OCI-LY1 (cell line): Measurements from ENCODE around the gene EPHA8.

Experiments used
- H2AFZ ChIP-seq: fragments of 200-600 bp; sonication (generic), shearing (Covaris generic); 2 replicates; pipeline ENCODE4 v1.6.0; 2014; ENCODE audit warnings: antibody characterized with exemption, mild to moderate bottlenecking, low read length
- H3F3A ChIP-seq: fragments of 200-600 bp; sonication (generic), shearing (Covaris generic); 2 replicates; pipeline ENCODE4 v1.6.0; 2014; ENCODE audit warnings: mild to moderate bottlenecking, antibody characterized with exemption, low read length, moderate library complexity; ENCODE audit not compliant: insufficient read depth
- H3K27ac ChIP-seq: fragments of 200-600 bp; sonication (generic); 2 replicates; pipeline ENCODE4 v1.5.1; 2014; ENCODE audit warnings: low read length, mixed run types, mild to moderate bottlenecking, low read depth; ENCODE audit not compliant: poor library complexity, severe bottlenecking
- H3K27me3 ChIP-seq: fragments of 200-600 bp; sonication (generic); 2 replicates; pipeline ENCODE4 v1.6.0; 2014; ENCODE audit warnings: antibody characterized with exemption, mild to moderate bottlenecking, low read length, moderate library complexity; ENCODE audit not compliant: insufficient read depth
- H3K36me3 ChIP-seq: fragments of 200-600 bp; sonication (generic); 2 replicates; pipeline ENCODE4 v1.6.1; 2014; ENCODE audit warnings: mild to moderate bottlenecking, antibody characterized with exemption, low read length, moderate library complexity, mixed read lengths; ENCODE audit not compliant: insufficient read depth
- H3K4me1 ChIP-seq: fragments of 200-600 bp; sonication (generic); 2 replicates; pipeline ENCODE4 v1.5.1; 2014; ENCODE audit warnings: mild to moderate bottlenecking, low read length, moderate library complexity; ENCODE audit not compliant: insufficient read depth, severe bottlenecking
- H3K4me2 ChIP-seq: fragments of 200-600 bp; sonication (generic), shearing (Covaris generic); 2 replicates; pipeline ENCODE4 v1.6.1; 2014; ENCODE audit warnings: low read length
- H3K4me3 ChIP-seq: fragments of 200-600 bp; sonication (generic); 2 replicates; pipeline ENCODE4 v1.5.1; 2014; ENCODE audit warnings: low read length, low read depth, mild to moderate bottlenecking, mixed read lengths; ENCODE audit not compliant: poor library complexity, severe bottlenecking
- H3K79me2 ChIP-seq: fragments of 200-600 bp; shearing (Covaris generic); 2 replicates; pipeline ENCODE4 v1.6.1; 2016; ENCODE audit warnings: mixed run types, low read length, mixed read lengths; ENCODE audit not compliant: insufficient read depth
- H3K9ac ChIP-seq: fragments of 200-600 bp; sonication (generic), shearing (Covaris generic); 2 replicates; pipeline ENCODE4 v1.6.1; 2014; ENCODE audit warnings: mild to moderate bottlenecking, low read length, mixed read lengths
- H3K9me2 ChIP-seq: fragments of 200-600 bp; sonication (generic), shearing (Covaris generic); 2 replicates; pipeline ENCODE4 v1.6.1; 2014; ENCODE audit warnings: low read depth, mild to moderate bottlenecking, low read length, mixed read lengths
- H3K9me3 ChIP-seq: fragments of 200-600 bp; shearing (Covaris generic); 2 replicates; pipeline ENCODE4 v1.6.1; 2014; ENCODE audit warnings: low read length, mixed read lengths
- H4K20me1 ChIP-seq: fragments of 200-600 bp; sonication (generic), shearing (Covaris generic); 2 replicates; pipeline ENCODE4 v1.6.0; 2016; ENCODE audit warnings: mild to moderate bottlenecking, low read length; ENCODE audit not compliant: insufficient read depth
- EZH2 ChIP-seq: fragments of 200-600 bp; sonication (generic), shearing (Covaris generic); IDR thresholded peaks from 2 replicates; pipeline ENCODE4 v1.8.0; 2017; ENCODE audit warnings: borderline replicate concordance, mixed run types, mild to moderate bottlenecking, antibody characterized with exemption, low read length, moderate library complexity, mixed read lengths
- TF ChIP-seq, protein P1 (sequence below): fragments of 200-600 bp; sonication (generic), shearing (Covaris generic); IDR thresholded peaks from 2 replicates; pipeline ENCODE4 v1.5.1; 2017; ENCODE audit warnings: mild to moderate bottlenecking, antibody characterized with exemption, low read length, moderate library complexity, mixed read lengths

The EPHA8 gene

DNA sequence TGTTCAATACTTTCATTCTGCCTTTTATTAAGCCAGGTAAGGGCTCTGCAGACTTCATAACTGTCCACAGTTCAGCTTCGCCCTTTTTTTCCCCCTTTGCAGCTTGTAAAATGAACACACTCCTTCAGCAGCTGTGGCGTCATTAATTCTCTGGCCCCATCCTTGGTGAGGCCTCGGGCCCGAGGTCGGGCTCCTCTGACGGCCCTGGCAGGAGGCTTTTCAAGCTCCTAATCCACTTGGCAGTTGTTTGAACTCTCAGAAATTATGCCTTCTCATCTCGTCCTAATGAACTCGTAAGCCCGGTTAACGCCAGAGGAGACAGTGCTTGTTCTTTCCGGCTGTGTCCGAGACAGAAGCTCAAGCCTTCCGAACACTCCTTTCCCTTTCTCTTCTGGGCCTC lies 18.1 kb upstream of the EPHA8 start:
- Histone ChIP-seq H3K27me3 (no peaks in the 10 kb centered on the region), H3F3A (no peaks in the 10 kb centered on the region), H3K4me3 (no peak overlapping the region), H3K9ac (no peak overlapping the region), H3K79me2 (no peaks in the 10 kb centered on the region), H3K36me3 (no peaks in the 10 kb centered on the region), H4K20me1 (no peaks in the 10 kb centered on the region), H3K9me3 (no peaks in the 10 kb centered on the region), H3K4me1 (no peaks in the 10 kb centered on the region), H3K9me2 (no peaks in the 10 kb centered on the region), H3K27ac (no peak overlapping the region), H2AFZ (no peak overlapping the region), H3K4me2 (no peak overlapping the region)
- TF ChIP-seq EZH2: no peak
- TF ChIP-seq, protein P1, sequence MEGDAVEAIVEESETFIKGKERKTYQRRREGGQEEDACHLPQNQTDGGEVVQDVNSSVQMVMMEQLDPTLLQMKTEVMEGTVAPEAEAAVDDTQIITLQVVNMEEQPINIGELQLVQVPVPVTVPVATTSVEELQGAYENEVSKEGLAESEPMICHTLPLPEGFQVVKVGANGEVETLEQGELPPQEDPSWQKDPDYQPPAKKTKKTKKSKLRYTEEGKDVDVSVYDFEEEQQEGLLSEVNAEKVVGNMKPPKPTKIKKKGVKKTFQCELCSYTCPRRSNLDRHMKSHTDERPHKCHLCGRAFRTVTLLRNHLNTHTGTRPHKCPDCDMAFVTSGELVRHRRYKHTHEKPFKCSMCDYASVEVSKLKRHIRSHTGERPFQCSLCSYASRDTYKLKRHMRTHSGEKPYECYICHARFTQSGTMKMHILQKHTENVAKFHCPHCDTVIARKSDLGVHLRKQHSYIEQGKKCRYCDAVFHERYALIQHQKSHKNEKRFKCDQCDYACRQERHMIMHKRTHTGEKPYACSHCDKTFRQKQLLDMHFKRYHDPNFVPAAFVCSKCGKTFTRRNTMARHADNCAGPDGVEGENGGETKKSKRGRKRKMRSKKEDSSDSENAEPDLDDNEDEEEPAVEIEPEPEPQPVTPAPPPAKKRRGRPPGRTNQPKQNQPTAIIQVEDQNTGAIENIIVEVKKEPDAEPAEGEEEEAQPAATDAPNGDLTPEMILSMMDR: no peak

DNA sequence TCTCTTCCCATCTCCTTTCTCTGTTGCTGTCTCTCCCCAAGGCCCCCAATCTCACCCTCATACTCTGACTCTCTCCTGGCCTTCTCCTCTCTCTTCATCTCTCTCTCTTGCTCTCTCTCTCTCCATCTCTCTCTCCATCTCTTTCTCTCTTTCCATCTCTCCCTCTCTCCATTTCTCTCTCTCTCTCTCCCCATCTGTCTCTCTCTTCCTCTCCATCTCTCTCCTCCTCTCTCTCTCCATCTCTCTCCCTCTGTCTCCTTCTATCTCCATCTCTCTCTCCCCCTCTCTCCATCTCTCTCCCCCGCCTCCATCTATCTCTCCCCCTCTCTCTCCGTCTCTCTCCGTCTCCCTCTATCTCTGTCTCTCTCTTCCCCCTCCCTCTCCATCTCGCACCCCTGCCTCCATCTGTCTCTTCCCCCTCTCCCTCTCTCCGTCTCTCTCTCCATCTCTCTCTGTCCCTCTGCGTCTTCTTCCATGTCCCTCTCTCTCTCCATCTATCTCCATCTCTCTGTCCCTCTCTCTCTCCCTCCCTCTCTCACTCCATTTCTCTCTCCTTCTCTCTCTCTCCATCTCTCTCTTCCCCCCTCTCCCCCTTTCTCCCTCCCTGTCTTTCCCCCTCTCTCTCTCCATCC lies 16.0 kb upstream of the EPHA8 start:
- H4K20me1 ChIP-seq: no peaks in the 10 kb centered on the region
- no peaks in the 10 kb centered on the region for H3K9me3 ChIP-seq
- no peak overlapping the region for H3K4me3 ChIP-seq
- H2AFZ ChIP-seq: no peak overlapping the region
- H3K9ac ChIP-seq: no peak overlapping the region
- no peaks in the 10 kb centered on the region for H3F3A ChIP-seq
- H3K4me2 ChIP-seq: no peak overlapping the region
- no peaks in the 10 kb centered on the region for H3K9me2 ChIP-seq
- no peaks in the 10 kb centered on the region for H3K4me1 ChIP-seq
- H3K36me3 ChIP-seq: no peaks in the 10 kb centered on the region
- H3K27ac ChIP-seq: no peak overlapping the region
- TF ChIP-seq, protein P1: no peak
- TF ChIP-seq EZH2: no peak
- no peaks in the 10 kb centered on the region for H3K79me2 ChIP-seq
- H3K27me3 ChIP-seq: no peaks in the 10 kb centered on the region

GRCh38 chr1:22547818-22548462 lies 15.3 kb upstream of the EPHA8 start:
- Histone ChIP-seq H3K27me3 (no peaks in the 10 kb centered on the region), H3K4me1 (no peaks in the 10 kb centered on the region), H3F3A (no peaks in the 10 kb centered on the region), H3K9me2 (no peaks in the 10 kb centered on the region), H2AFZ (no peak overlapping the region), H3K27ac (no peak overlapping the region), H3K4me2 (no peak overlapping the region), H3K4me3 (no peak overlapping the region), H3K9me3 (no peaks in the 10 kb centered on the region), H3K79me2 (no peaks in the 10 kb centered on the region), H3K36me3 (no peaks in the 10 kb centered on the region), H4K20me1 (no peaks in the 10 kb centered on the region), H3K9ac (no peak overlapping the region)
- no peak for TF ChIP-seq EZH2
- TF ChIP-seq, protein P1: no peak
